Sciatic nerve (tissue), 2 donors: ENCODE data around the gene CPSF4L. TPM values are rescaled to one million over a fixed set of nuclear protein-coding genes. Genes with fewer than 3 reads are reported as not detected.

Experiments used
- ATAC-seq: fragments of 200-7000 bp; cut with Tn5 transposase; one replicate; pipeline ENCODE4 v1.9.1; 2020; ENCODE audit warnings: mild to moderate bottlenecking, moderate library complexity
- DNase-seq: peaks from one replicate; pipeline ENCODE4 v3.0.0-alpha.2; 2020; ENCODE audit warnings: low spot score
- intact Hi-C: fragments of 100-400 bp; cut with DNase I; formaldehyde crosslinking; loops from one replicate; pipeline ENCODE4 v1.14.2; 2022
- total RNA-seq: library from RNA; stranded (reverse); fragmentation: NEBNext Ultra II Directional; extraction: Animal tissue kit (Norgen Biotek cat#: 25700); gene quantifications from one replicate; pipeline ENCODE4 v1.2.1, GENCODE V29; 2021
- donor health status: DM: no; HTN: no; CAD: no.
- donor health status: DM: no; HTN: no; CAD: no.

CPSF4L gene
- total RNA-seq, 1 donor from 2014 or later: not detected

GRCh38 chr17:73249700-73250099 lies 12.0 kb downstream of the CPSF4L start:
- intact Hi-C loops: loop anchor here (5.0 kb wide), 1 partner anchor 1618 kb away; no protein-coding TSS in a partner anchor
- DNase-seq: no peak
- no peak for ATAC-seq

GRCh38 chr17:73248532-73248931 lies 13.1 kb downstream of the CPSF4L start:
- ATAC-seq (no peak), DNase-seq (no peak)
- intact Hi-C loops: no loop called here

- DNase-seq (no peak), ATAC-seq (no peak)
- intact Hi-C loops: no loop called here
Measured at GRCh38 chr17:73247726-73248125, 14.0 kb downstream of the CPSF4L start.

- DNase-seq (no peak), ATAC-seq (no peak)
- intact Hi-C loops: no loop called here
Measured at GRCh38 chr17:73240561-73240960, 21.1 kb downstream of the CPSF4L start.

GRCh38 chr17:73237714-73238113 lies 24.0 kb downstream of the CPSF4L start:
- ATAC-seq (no peak), DNase-seq (no peak)
- intact Hi-C loops: no loop called here

DNA sequence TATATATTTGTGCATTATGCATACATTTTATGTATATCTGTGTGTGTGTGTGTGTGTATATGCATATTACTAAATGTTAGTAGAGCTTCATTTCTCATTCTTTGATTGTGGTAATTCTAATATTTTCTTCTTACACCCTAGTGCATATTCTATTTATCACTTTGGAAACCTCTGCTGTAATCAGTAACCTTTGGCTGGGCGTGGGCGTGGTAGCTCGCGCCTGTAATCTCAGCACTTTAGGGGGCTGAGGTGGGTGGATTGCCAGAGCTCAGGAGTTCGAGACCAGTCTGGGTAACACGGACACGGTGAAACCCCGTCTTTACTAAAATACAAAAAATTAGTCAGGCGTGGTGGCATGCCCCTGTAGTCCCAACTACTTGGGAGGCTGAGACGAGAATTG lies 26.9 kb downstream of the CPSF4L start:
- no peak for DNase-seq
- intact Hi-C loops: no loop called here
- ATAC-seq: no peak

DNA sequence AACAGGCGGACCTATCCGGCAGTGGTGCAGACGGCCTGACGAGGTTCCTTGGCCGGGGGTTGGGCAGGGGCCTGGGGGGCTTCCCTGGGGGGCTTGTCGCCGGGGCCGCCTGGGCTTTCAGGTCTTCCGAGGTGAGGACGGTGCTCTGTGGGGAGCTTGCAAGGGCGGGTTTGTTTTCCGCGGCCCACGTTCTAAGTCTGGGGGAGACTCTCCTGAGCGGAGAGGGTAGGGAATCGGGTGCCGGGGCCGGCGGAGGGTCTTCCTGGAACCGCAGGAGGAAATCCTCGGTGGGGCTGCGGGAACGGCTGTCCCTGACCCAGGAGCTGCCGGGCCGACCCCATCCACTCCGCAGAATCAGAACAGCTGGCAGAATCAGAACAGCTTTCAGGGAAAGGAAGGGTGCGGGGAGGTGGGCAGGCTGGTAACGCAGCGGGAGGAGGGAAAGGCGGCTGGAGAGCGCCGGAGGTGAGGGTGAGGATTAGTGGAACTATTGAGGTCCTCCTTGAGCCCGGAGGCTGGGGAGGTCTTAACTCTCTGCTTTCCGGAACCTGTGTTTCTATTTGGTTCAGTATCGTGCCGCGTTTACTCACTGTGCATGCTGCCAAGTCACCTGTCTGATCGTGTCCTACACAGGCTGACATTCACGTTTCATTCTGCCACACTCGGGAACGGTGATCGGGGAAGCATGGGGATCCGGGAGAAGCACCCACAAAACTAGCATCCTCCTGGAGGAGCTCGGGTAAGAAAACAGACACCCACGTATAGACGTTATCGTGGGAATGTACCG lies 28.9 kb downstream of the CPSF4L start:
- DNase-seq (peak; percentile 76), ATAC-seq (peak; percentile 60)
- intact Hi-C loops: no loop called here

- intact Hi-C loops: no loop called here
- DNase-seq (peak; percentile 98), ATAC-seq (peak; percentile 98)
Measured at GRCh38 chr17:73231841-73232586, 29.7 kb downstream of the CPSF4L start.

DNA sequence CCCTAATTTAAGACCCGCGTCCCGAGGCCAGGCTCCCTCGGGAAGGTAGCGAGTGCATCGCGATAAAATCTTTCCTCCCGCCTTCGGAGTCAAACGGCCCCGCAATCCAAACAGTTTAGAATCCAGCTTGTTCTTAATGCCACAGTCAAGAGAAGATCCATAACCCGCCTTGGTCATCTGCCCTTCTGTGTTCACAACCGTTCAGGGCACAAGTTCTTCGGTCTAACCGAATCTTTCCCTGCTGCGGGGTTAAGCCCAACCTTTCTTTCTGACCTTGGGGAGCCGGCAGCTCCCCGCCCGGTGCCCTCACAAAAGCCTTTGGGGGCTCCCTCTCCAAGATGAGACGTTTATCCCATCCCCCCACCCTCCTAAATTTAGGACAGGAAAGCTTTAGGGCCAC lies 30.3 kb downstream of the CPSF4L start:
- intact Hi-C loops: no loop called here
- ATAC-seq: peak; percentile 1
- DNase-seq: no peak

GRCh38 chr17:73230088-73230487 lies 31.6 kb downstream of the CPSF4L start:
- ATAC-seq (no peak), DNase-seq (no peak)
- intact Hi-C loops: no loop called here

GRCh38 chr17:73228748-73229236 lies 32.9 kb downstream of the CPSF4L start:
- DNase-seq: peak; percentile 74
- peak; percentile 63 for ATAC-seq
- intact Hi-C loops: no loop called here

- ATAC-seq (no peak), DNase-seq (no peak)
- intact Hi-C loops: no loop called here
Measured at GRCh38 chr17:73227944-73228343, 33.7 kb downstream of the CPSF4L start.

DNA sequence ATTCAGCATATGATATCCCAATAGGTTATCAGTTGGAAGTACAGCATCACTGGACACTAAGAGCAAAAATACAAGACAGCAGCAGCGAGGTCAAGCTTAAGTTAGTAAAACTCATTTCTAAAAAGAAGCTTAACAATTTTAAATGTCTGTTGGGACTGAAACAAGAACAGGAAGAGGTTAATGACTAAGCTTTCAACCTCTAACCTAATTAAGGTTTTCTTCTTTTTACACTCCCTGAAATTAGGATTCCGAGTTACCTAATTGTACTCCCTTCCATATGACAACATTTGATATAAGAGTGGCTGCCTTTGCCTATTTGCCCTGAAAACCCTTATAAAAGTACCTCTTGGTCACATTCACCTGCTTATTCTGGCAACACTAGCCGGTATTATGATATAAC lies 34.3 kb downstream of the CPSF4L start:
- intact Hi-C loops: no loop called here
- ATAC-seq (no peak), DNase-seq (no peak)

DNA sequence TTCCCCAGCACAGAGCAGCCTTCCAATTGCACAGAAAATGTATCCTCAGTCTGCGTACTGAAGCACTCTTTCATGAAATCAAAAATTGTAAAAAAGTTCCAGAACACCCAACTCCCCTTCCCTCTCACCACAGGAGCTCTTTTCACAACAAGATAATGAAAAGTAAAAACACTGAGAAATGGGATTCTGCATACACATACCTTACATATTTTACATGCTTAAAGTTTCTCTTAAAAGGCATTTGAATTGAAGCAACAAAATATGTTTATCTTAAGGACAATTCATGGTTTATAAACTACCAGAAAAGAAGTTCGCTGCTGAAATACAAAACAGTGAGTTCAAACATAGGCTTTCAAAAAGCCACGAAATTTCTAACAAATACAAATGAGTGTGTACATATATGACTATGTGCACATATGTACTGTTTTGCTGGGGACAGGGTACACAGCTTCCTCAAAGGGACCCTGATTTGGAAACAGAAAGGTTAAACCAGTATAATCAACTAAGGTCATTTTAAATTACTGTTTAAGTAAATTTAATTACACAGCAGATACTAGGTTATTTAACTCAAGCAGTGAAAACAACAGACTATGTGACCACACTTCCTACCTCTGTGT lies 35.0 kb downstream of the CPSF4L start:
- intact Hi-C loops: no loop called here
- ATAC-seq: no peak
- no peak for DNase-seq

DNA sequence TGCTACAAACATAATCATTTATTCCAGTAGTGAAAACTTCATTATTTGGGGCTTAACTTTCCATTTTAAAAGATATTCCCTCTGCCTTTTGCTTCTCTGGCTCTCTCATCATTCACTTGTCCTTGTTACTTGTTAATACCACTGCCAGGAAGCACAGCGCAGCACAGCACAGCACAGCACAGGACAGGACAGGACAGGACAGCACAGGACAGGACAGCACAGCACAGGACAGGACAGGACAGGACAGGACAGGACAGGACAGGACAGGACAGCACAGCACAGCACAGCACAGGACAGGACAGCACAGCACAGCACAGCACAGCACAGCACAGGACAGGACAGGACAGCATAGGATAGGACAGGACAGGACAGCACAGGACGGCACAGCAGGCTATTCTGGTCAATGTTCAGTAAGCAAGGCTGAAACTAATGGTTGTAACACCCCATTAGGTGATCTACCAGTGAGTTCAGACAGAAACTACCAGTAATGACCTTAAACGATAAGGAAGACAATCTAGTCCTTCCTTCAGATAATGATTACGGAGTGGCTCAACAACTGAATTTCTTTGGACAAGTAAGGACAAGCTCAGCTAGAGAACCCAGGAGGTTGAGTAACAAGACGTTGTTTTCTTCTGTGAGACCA lies 36.9 kb downstream of the CPSF4L start:
- ATAC-seq (no peak), DNase-seq (no peak)
- intact Hi-C loops: no loop called here

DNA sequence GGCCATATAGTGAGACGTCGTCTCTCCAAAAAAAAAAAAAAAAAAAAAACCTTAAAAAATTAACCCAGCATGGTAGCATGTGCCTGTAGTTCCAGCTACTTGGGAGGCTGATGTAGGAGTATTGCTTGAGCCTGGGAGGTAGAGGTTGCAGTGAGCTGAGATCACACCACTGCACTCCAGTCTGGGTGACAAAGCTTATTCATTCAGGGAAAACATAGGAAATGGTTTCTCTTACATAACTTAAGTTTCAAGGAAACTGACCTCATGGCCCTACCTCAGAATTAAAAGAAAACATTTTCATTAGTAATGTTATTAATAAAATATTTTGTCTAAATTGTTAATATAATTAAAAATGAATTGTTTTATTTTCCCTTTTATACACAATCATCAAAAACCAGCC lies 37.4 kb downstream of the CPSF4L start:
- intact Hi-C loops: no loop called here
- DNase-seq (no peak), ATAC-seq (no peak)

- intact Hi-C loops: no loop called here
- DNase-seq (no peak), ATAC-seq (no peak)
Measured at GRCh38 chr17:73223626-73224230, 38.0 kb downstream of the CPSF4L start.

DNA sequence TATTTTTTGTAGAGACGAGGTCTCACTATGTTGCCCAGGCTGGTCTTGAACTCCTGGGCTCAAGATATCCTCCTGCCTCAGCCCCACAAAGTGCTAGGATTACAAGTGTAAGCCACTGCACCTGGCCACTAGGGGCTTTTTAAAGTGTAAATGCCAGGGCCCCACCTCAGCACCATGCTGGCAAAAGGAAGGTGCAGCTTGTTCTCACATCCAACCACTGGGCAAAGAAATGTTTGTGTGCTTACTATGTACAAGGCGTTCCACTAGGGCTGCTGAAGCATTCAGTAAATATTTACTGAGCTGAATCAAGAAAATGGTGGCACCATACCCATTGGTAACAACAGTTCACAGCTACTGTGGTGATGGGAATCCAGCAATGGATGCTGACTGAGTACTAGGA lies 46.2 kb downstream of the CPSF4L start:
- intact Hi-C loops: no loop called here
- DNase-seq (no peak), ATAC-seq (no peak)

- DNase-seq: no peak
- ATAC-seq: no peak
- intact Hi-C loops: no loop called here
Measured at GRCh38 chr17:73214851-73215250, 46.8 kb downstream of the CPSF4L start.
